ENCODE results near the gene CXorf49. TPM values are rescaled to one million over a fixed set of nuclear protein-coding genes. Genes with fewer than 3 reads are reported as not detected.
"Not testable (repeated sequence)": the region's sequence is repeated elsewhere in the genome, so short reads cannot be mapped to it uniquely, and the experiment has no call there.

CXorf49 gene
- total RNA-seq: not detected
- long read RNA-seq, donor 1: 0 reads
- long read RNA-seq, donor 2: 0 reads

DNA sequence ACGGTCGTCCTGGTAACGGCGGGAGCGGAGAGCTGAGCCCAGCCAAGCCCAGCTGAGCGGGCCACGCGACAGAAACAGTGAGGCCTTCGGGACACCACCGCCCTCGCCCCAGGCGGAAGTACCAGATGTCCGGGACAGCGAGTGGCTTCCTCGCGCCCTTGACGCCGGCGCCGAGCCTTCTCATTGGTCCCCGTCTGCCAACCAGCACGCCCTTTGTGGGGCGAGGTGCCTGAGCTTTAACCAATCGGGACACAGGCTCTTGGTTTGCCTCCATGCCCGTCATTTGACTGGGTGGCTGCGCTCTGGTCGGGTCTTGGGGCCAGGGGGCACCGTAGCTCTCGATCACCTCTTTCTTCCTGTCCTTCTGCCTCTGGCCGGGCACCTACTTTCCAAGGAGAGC, at the start of gene CXorf49:
Gene CXorf49, minus strand, starts transcription at position 101 of the 400 bp plus-strand sequence. CDS start 134 bp downstream, outside the sequence.
- intact Hi-C loops (cut with DNase I); DNase-seq (ENCODE audit: low spot score): not testable (repeated sequence)

DNA sequence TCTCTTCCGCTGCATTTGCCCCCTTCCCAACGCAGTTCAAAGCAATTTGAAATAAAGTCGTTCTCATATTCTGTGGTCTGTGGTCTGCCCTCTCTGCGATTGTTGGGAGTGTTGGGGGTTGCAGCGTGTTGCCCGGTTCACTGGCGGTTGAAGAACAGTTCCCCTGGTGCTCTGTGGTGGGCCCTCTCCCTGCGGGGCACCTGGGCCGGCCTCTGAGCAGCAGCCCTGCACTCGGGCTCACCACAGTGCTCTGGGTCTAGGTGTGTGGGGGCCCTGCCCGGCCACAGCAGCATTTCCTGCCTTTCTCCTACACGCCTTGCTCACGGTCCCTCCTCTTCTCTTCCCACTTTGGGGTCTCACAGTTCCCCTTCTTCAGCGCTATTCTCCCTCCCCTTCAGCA, 49.0 kb upstream of the CXorf49 start:
- intact Hi-C loops (cut with DNase I); DNase-seq (ENCODE audit: low spot score): not testable (repeated sequence)

DNA sequence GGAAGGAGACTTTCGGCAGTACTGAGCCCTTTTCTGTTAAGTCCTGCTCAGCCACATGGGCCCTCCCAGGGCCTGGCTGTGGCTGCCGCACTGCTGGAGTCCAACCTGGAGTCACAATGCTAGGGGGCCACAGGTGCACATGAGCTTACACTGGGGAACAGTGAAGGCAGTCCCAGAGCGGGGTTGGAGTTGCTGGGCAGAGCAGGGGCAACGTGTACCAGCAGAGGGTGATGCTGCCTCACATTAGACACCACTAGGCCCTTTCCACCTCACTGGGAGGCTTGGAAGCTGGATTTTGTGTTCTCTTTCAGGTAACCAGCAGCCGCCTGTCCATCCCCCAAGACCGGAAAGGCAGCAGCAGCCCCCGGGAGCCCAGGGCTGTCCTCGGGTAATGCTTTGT, 47.5 kb upstream of the CXorf49 start:
- intact Hi-C loops (cut with DNase I); DNase-seq (ENCODE audit: low spot score): not testable (repeated sequence)

DNA sequence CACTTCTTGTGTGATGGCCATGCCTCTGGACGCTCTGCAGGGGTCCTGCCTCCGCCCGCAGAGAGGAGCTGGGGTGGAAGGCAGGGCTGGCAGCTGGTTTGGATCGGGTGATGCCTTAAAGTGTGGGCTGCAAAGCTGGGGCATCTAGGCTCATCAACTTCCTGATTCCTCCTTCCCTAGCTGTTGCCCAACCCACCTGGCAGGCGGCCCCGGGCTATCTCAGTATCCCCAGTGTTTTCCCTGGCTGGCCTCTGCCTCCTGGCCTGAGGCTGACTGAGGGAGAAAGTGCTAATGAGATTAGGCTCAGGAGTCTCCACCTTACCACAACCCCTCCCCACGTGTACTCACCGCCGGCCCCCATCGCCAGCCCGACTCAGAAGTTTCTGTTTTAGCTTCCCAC, 46.7 kb upstream of the CXorf49 start:
- DNase-seq (ENCODE audit: low spot score); intact Hi-C loops (cut with DNase I): not testable (repeated sequence)

DNA sequence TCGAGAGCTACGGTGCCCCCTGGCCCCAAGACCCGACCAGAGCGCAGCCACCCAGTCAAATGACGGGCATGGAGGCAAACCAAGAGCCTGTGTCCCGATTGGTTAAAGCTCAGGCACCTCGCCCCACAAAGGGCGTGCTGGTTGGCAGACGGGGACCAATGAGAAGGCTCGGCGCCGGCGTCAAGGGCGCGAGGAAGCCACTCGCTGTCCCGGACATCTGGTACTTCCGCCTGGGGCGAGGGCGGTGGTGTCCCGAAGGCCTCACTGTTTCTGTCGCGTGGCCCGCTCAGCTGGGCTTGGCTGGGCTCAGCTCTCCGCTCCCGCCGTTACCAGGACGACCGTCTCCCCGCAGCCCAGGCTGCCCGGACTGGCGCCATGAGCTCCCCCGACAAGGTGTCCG, 45.0 kb upstream of the CXorf49 start, which contains the start of gene CXorf49B:
Gene CXorf49B, plus strand, starts transcription at position 301 of the 400 bp plus-strand sequence. Its CDS starts 75 bp downstream, at position 376.
- DNase-seq (ENCODE audit: low spot score); intact Hi-C loops (cut with DNase I): not testable (repeated sequence)

DNA sequence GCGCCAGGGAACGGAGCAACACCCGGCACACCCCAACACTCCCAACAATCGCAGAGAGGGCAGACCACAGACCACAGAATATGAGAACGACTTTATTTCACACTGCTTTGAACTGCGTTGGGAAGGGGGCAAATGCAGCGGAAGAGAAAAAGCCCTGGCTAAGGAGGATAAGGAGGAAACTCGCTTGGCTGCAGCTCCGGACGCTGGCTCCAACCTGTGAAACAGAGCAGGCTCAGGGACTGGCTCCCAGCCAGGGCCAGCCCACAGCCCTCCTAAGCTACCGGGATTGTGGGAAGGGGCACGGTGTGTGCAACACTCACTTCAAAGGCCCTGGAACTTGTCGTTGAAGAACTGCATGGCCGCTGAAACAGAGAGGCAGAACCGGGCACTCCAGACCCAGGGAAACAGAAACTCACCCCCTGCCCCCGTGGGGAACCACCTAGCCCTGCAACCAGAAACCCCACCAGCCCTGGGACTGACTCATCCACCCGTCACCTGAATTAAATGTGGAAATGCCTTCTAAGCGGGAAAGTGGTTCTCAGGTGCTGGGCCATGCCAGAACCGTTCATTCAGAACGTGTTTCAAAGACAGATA, 42.7 kb upstream of the CXorf49 start:
- DNase-seq (ENCODE audit: low spot score); intact Hi-C loops (cut with DNase I): not testable (repeated sequence)

DNA sequence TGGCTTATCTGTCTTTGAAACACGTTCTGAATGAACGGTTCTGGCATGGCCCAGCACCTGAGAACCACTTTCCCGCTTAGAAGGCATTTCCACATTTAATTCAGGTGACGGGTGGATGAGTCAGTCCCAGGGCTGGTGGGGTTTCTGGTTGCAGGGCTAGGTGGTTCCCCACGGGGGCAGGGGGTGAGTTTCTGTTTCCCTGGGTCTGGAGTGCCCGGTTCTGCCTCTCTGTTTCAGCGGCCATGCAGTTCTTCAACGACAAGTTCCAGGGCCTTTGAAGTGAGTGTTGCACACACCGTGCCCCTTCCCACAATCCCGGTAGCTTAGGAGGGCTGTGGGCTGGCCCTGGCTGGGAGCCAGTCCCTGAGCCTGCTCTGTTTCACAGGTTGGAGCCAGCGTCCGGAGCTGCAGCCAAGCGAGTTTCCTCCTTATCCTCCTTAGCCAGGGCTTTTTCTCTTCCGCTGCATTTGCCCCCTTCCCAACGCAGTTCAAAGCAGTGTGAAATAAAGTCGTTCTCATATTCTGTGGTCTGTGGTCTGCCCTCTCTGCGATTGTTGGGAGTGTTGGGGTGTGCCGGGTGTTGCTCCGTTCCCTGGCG, 2.3 kb upstream of the CXorf49 start:
- intact Hi-C loops (cut with DNase I); DNase-seq (ENCODE audit: low spot score): not testable (repeated sequence)

DNA sequence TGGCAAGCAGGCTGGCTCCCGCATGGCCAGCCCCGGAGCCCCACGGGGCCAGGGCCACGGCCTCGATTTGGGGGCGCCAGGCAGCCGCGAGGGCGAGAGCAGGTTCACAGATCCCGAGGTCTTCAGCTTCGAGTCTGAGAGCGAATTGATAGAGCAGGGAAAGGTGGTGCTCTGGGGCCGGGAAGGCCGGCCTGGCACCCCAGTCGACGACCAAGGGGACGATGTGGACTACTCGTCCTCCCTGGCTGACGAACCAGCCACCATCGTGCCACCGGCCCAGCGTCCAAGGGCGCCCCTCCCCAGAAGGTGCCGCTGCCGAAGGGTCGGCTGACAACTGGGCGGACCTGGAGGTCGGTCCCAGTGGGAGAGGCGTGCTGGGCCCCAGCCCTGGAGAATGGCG, 1.1 kb upstream of the CXorf49 start:
- DNase-seq (ENCODE audit: low spot score); intact Hi-C loops (cut with DNase I): not testable (repeated sequence)

DNA sequence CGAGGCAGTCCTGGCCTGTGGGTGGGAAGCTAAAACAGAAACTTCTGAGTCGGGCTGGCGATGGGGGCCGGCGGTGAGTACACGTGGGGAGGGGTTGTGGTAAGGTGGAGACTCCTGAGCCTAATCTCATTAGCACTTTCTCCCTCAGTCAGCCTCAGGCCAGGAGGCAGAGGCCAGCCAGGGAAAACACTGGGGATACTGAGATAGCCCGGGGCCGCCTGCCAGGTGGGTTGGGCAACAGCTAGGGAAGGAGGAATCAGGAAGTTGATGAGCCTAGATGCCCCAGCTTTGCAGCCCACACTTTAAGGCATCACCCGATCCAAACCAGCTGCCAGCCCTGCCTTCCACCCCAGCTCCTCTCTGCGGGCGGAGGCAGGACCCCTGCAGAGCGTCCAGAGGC, 1.8 kb downstream of the CXorf49 start:
- DNase-seq (ENCODE audit: low spot score); intact Hi-C loops (cut with DNase I): not testable (repeated sequence)

DNA sequence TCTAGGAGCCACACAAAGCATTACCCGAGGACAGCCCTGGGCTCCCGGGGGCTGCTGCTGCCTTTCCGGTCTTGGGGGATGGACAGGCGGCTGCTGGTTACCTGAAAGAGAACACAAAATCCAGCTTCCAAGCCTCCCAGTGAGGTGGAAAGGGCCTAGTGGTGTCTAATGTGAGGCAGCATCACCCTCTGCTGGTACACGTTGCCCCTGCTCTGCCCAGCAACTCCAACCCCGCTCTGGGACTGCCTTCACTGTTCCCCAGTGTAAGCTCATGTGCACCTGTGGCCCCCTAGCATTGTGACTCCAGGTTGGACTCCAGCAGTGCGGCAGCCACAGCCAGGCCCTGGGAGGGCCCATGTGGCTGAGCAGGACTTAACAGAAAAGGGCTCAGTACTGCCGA, 2.5 kb downstream of the CXorf49 start:
- DNase-seq (ENCODE audit: low spot score); intact Hi-C loops (cut with DNase I): not testable (repeated sequence)

DNA sequence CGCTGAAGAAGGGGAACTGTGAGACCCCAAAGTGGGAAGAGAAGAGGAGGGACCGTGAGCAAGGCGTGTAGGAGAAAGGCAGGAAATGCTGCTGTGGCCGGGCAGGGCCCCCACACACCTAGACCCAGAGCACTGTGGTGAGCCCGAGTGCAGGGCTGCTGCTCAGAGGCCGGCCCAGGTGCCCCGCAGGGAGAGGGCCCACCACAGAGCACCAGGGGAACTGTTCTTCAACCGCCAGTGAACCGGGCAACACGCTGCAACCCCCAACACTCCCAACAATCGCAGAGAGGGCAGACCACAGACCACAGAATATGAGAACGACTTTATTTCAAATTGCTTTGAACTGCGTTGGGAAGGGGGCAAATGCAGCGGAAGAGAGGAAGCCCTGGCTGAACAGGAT, 4.0 kb downstream of the CXorf49 start:
- intact Hi-C loops (cut with DNase I); DNase-seq (ENCODE audit: low spot score): not testable (repeated sequence)

DNA sequence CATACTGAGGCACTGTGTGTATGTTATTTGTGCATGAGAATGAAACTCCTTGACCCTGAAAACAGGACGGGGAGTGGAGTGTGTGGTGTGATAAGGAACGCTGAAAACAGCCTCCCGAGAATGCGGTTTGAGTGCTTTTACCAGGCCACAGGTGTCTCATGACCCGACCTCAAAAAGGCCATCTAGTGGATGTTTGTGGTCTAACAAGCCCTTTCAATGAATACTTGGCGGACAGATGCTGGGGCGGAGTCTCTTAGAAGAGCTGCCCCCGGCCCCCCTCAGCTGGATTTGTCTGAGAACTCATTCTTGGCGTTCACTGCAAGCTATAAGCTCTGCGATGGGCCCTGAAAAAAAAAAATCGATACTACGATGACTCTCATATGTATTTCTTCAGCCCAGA, 15.2 kb downstream of the CXorf49 start:
- intact Hi-C loops (cut with DNase I); DNase-seq (ENCODE audit: low spot score): not testable (repeated sequence)

DNA sequence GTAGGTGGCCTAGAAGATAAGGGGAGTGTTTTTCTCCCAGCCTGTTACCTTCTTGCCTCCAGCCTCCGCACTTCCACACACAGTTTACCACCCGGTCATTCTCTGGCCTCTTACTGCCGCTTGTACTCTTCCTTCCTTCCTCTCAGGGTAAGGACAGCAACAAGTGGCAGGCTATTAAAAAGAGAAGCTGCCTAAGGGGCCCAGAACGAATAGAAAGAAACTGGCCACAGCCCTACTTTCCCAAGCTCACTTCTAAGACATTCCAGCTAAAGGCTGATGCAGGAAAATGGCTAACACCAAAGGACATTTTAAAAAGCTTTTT, 19.1 kb downstream of the CXorf49 start:
- DNase-seq (ENCODE audit: low spot score); intact Hi-C loops (cut with DNase I): not testable (repeated sequence)

DNA sequence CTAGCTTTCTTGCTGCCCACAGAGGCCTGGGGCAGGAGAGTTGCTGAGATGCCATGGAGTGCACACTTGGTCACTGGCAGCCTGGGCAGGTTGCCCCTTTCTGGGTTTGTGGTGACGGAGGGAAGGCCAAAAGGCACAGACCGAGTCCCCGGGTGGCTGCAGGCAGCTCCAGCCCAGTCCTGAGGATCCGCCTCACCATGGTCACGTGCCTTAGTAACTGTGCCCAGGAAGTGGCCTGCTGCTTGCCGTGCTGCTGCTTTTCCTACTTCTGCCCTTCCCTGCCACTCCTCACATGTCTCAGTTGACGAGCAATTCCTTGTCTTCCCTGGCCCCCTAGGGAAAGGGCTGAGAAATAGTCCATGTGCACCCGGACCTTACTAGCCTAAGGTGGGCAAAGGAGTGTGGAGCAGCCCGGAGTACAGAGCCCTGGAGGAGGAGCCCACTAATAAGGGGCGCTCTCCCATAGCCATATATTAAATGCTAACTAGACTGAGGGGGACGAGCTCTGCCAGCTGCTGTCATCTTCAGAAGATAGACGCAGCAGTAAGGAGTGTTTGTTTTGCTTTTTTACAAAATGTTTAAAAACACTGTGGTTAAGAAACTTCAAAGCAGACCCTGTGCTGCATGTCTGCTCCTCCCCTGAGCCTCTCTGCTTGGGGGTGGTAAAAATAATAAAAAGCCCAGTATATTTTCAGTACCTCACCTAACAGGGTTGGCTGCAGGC, 19.6 kb downstream of the CXorf49 start:
- intact Hi-C loops (cut with DNase I); DNase-seq (ENCODE audit: low spot score): not testable (repeated sequence)

DNA sequence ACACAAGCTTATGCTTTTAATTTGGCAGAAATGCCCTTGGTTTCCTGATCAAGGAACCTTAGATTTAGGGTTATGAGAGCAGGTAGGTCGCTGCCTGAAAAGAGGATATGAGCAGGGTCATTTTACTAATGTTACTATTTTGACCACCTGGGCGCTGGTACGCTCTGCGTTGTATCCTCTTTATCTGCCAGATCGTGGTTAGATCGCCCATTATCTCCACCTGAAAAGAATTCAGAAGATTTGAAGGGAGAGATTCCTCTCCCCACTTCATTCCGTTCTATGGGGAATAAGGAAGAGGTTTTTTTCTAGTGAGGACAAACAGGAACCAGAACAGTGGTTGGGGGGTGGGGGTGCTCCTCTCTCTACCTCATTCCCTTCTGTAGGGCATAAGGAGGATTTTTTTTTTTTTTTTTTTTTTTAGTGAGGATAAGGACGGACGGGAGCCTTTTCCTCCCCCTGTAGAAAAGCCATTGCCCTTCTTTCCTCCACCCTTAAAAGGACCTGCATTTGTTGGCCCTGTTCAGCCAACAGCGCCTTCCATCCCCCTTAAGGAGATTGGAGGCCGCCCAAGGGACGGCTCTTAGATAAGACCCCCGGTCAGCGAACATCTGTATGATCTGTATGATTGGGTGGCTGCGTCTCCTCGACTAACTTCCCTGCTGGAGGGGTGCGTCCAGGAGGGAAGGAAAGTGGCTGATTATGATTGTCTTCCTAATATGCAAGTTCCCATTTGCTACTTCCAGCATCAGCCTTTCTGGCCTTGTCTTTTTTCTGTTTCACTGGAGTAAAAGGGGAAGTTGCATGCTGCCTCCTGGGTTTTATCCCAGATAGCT, 20.4 kb downstream of the CXorf49 start:
- intact Hi-C loops (cut with DNase I); DNase-seq (ENCODE audit: low spot score): not testable (repeated sequence)

DNA sequence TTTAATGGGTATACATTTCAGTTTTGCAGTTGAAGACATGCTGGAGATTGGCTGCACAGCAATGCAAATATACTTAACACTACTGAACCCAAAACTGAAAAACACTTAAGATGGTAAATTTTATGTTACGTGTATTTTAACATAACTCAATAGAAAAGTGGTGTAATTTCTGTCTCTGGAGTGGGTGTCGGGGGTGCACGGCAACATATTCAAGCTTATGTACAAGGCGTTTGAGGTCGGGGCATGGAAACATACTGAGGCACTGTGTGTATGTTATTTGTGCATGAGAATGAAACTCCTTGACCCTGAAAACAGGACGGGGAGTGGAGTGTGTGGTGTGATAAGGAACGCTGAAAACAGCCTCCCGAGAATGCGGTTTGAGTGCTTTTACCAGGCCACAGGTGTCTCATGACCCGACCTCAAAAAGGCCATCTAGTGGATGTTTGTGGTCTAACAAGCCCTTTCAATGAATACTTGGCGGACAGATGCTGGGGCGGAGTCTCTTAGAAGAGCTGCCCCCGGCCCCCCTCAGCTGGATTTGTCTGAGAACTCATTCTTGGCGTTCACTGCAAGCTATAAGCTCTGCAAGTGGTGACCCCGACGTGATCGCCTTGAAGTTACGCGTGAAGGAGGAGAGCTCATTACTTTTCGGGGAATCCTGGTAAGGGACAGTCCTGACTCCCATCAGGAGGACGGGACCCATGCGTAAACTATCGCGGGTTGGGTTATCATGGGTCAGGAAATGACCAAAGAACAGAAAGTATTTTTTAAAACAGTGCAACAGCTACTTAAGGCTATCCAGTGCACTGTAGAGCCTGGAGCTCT, 21.2 kb downstream of the CXorf49 start:
- DNase-seq (ENCODE audit: low spot score); intact Hi-C loops (cut with DNase I): not testable (repeated sequence)

DNA sequence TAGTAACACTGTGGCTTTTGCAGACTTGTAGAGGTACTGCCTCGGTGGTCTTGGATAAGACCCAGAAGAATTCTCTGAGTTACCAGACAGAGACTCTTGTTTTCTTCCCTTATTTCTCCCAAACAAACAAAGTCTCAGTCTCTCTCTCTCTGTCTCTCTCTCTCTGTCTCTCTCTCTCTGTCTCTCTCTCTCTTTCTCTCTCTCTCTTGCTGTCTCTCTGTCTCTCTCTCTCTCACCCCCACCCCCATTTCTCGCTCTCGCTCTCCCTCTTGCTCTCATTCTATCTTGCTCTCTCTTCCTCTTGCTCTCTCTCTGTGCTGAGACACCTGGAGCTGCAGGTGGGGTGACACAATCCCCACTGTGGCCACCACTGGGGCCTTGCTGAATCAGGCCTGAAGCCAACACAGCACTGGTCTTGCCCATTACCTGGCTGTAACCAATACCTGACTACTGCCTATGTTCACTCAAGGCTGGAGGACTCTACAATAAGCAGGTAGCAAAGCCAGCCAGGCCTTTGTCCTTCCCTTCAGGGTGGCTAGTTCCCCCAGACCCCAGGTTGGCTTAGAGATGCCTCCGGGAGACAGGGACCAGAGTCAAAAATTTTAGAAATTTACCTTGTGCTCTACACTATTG, 38.4 kb downstream of the CXorf49 start:
- DNase-seq (ENCODE audit: low spot score): no peak
- intact Hi-C loops (cut with DNase I): no loop called here

DNA sequence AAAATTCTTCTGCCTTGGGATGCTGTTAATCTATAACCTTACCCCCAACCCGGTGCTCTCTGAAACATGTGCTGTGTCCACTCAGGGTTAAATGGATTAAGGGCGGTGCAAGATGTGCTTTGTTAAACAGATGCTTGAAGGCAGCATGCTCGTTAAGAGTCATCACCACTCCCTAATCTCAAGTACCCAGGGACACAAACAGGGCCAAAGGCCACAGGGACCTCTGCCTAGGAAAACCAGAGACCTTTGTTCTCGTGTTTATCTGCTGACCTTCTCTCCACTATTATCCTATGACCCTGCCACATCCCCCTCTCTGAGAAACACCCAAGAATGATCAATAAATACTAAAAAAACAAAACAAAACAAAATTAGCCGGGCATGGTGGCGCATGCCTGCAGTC, 40.9 kb downstream of the CXorf49 start:
- DNase-seq (ENCODE audit: low spot score); intact Hi-C loops (cut with DNase I): not testable (repeated sequence)
